Keratinocyte (primary cell): ENCODE results near the gene ADGRA1. TPM values are rescaled to one million over a fixed set of nuclear protein-coding genes. Genes with fewer than 3 reads are reported as not detected.

ENCODE experiments used
- DNase-seq: peaks from one replicate; pipeline ENCODE4 v3.0.0-alpha.2; 2011; ENCODE audit warnings: low read depth, missing footprints, low spot score
- FAIRE-seq: peaks from 2 replicates; lab custom pipeline; 2011; peaks lifted over from hg19 to GRCh38; lab: Jason Lieb, UNC
- H2AFZ ChIP-seq: 2 replicates; pipeline ENCODE4 v1.6.0; 2012; ENCODE audit warnings: low read length, control low read depth, inconsistent platforms; ENCODE audit not compliant: control insufficient read depth
- H3K27ac ChIP-seq: 2 replicates; pipeline ENCODE4 v1.5.1; 2011; ENCODE audit warnings: low read length; ENCODE audit not compliant: control insufficient read depth, insufficient read depth
- H3K27me3 ChIP-seq: 3 replicates; pipeline ENCODE4 v1.6.0; 2011; ENCODE audit warnings: low read length; ENCODE audit not compliant: control insufficient read depth, insufficient read depth; ENCODE audit errors: extremely low read depth
- H3K36me3 ChIP-seq, 2 experiments: 2 replicates in 1 of 2; 3 replicates in 1 of 2; pipeline ENCODE4 v1.5.1; 2011; ENCODE audit warnings: low read length in 2 of 2, mild to moderate bottlenecking in 1 of 2; ENCODE audit not compliant: control insufficient read depth in 2 of 2, insufficient read depth in 2 of 2; ENCODE audit errors: extremely low read depth in 1 of 2
- H3K4me1 ChIP-seq: 3 replicates; pipeline ENCODE4 v1.5.1; 2011; ENCODE audit warnings: low read length; ENCODE audit not compliant: control insufficient read depth, insufficient read depth; ENCODE audit errors: extremely low read depth
- H3K4me2 ChIP-seq: 3 replicates; pipeline ENCODE4 v1.6.0; 2011; ENCODE audit warnings: low read depth, low read length; ENCODE audit not compliant: control insufficient read depth, insufficient read depth; ENCODE audit errors: extremely low read depth
- H3K4me3 ChIP-seq, 3 experiments: fragments of 200-600 bp in 1 of 3; sonication (generic) in 1 of 3; 2 replicates in 2 of 3; 3 replicates in 1 of 3; pipeline ENCODE4 v1.5.1; 2011 to 2016; ENCODE audit warnings: low read length in 3 of 3, mild to moderate bottlenecking in 3 of 3, control low read depth in 2 of 3, inconsistent platforms in 1 of 3, low read depth in 1 of 3, mixed read lengths in 1 of 3, mixed run types in 1 of 3, moderate library complexity in 1 of 3; ENCODE audit not compliant: control insufficient read depth in 2 of 3, insufficient read depth in 2 of 3; ENCODE audit errors: extremely low read depth in 1 of 3
- H3K79me2 ChIP-seq: 2 replicates; pipeline ENCODE4 v1.6.0; 2012; ENCODE audit warnings: low read length; ENCODE audit not compliant: control insufficient read depth, insufficient read depth
- H3K9ac ChIP-seq: 3 replicates; pipeline ENCODE4 v1.6.0; 2011; ENCODE audit warnings: low read length; ENCODE audit not compliant: control insufficient read depth, insufficient read depth; ENCODE audit errors: extremely low read depth
- H3K9me1 ChIP-seq: 3 replicates; pipeline ENCODE4 v1.6.0; 2011; ENCODE audit warnings: low read length; ENCODE audit not compliant: control insufficient read depth, insufficient read depth; ENCODE audit errors: extremely low read depth
- H3K9me3 ChIP-seq: 2 replicates; pipeline ENCODE4 v1.5.1; 2012; ENCODE audit warnings: low read depth, low read length; ENCODE audit not compliant: control insufficient read depth
- H4K20me1 ChIP-seq: 3 replicates; pipeline ENCODE4 v1.6.0; 2011; ENCODE audit warnings: low read length; ENCODE audit not compliant: control insufficient read depth, insufficient read depth; ENCODE audit errors: extremely low read depth
- CTCF ChIP-seq, 3 experiments: IDR thresholded peaks in 1 of 3; conservative IDR thresholded peaks in 1 of 3; optimal IDR thresholded peaks in 1 of 3; 2 replicates in 2 of 3; 3 replicates in 1 of 3; pipeline versions ENCODE3 to v1.5.1; 2011; ENCODE audit warnings: low read length in 3 of 3, mild to moderate bottlenecking in 3 of 3, moderate library complexity in 2 of 3, control low read depth in 1 of 3, inconsistent platforms in 1 of 3; ENCODE audit not compliant: insufficient read depth in 2 of 3; ENCODE audit errors: extremely low read depth in 1 of 3
- EZH2 ChIP-seq: IDR thresholded peaks from one replicate; pipeline ENCODE4 v1.6.1; 2012; ENCODE audit warnings: inconsistent platforms, mild to moderate bottlenecking, low read length, moderate library complexity
- dilution Hi-C: fragments of 300-500 bp; cut with MboI; formaldehyde crosslinking; loops from one replicate; pipeline ENCODE4 v1.7.0; 2020; ENCODE audit warnings: low sequenced_read_pairs; ENCODE audit not compliant: extremely low pct_ligation_motif_present
- polyA plus RNA-seq, 5 experiments: library from polyadenylated mRNA; depleted of rRNA in 3 of 5; stranded (reverse) in 3 of 5; stranded (forward) in 1 of 5; unstranded in 1 of 5; fragments of >200 nt; gene quantifications; 1 replicate in 1 of 5; 2 replicates in 3 of 5; 3 replicates in 1 of 5; pipeline versions ENCODE4 v1.2.1 to v1.2.3, GENCODE V29; 2011 to 2012; ENCODE audit warnings: missing spikeins in 2 of 5, low read depth in 1 of 5, low replicate concordance in 1 of 5

The ADGRA1 gene
- polyA plus RNA-seq, 1 donor (not counting 4 experiments of a cell fraction or from before 2014, with no cell fraction given): not detected

GRCh38 chr10:133055470-133055869 is 32.3 kb upstream of the ADGRA1 start:
- H3K4me3 ChIP-seq: no peak overlapping the region
- no peaks in the 10 kb centered on the region for H4K20me1 ChIP-seq
- TF ChIP-seq CTCF (optimal IDR thresholded peaks at IDR 0.05 in 1 of 3, IDR thresholded peaks at IDR 0.05 in 1 of 3, conservative IDR thresholded peaks at IDR 0.05 in 1 of 3; ENCODE audit: extremely low read depth in 1 of 3, insufficient read depth in 2 of 3, low read length in 3 of 3): no peak
- no peak for TF ChIP-seq EZH2
- H3K36me3 ChIP-seq: no peaks in the 10 kb centered on the region
- DNase-seq (no peak), FAIRE-seq (no peak)
- H3K4me1 ChIP-seq: no peaks in the 10 kb centered on the region
- peaks cover 4% of the 10 kb centered on the region for H3K9me3 ChIP-seq
- no peaks in the 10 kb centered on the region for H3K27me3 ChIP-seq
- no peak overlapping the region for H3K9ac ChIP-seq
- dilution Hi-C loops: no loop called here
- H3K9me1 ChIP-seq: no peaks in the 10 kb centered on the region
- H2AFZ ChIP-seq: no peak overlapping the region
- H3K27ac ChIP-seq: no peak overlapping the region
- H3K79me2 ChIP-seq: no peaks in the 10 kb centered on the region
- no peak overlapping the region for H3K4me2 ChIP-seq

- Histone ChIP-seq H3K9ac (no peak overlapping the region), H3K4me2 (no peak overlapping the region), H3K27me3 (no peaks in the 10 kb centered on the region), H3K36me3 (no peaks in the 10 kb centered on the region), H3K4me3 (no peak overlapping the region), H3K4me1 (no peaks in the 10 kb centered on the region), H3K27ac (no peak overlapping the region), H4K20me1 (no peaks in the 10 kb centered on the region), H3K9me3 (peaks cover 4% of the 10 kb centered on the region), H3K9me1 (no peaks in the 10 kb centered on the region), H3K79me2 (no peaks in the 10 kb centered on the region), H2AFZ (no peak overlapping the region)
- FAIRE-seq (no peak), DNase-seq (no peak)
- dilution Hi-C loops: no loop called here
- TF ChIP-seq EZH2: no peak
Observed at GRCh38 chr10:133056001-133056400, 31.7 kb upstream of the ADGRA1 start.

- Histone ChIP-seq H3K27ac (no peak overlapping the region), H3K4me3 (no peak overlapping the region), H4K20me1 (no peaks in the 10 kb centered on the region), H3K27me3 (no peaks in the 10 kb centered on the region), H3K9ac (no peak overlapping the region), H3K4me1 (no peaks in the 10 kb centered on the region), H3K4me2 (no peak overlapping the region), H3K79me2 (no peaks in the 10 kb centered on the region), H3K9me1 (no peaks in the 10 kb centered on the region), H2AFZ (no peak overlapping the region), H3K36me3 (no peaks in the 10 kb centered on the region), H3K9me3 (peaks cover 6% of the 10 kb centered on the region)
- no peak for FAIRE-seq
- dilution Hi-C loops: no loop called here
- DNase-seq: no peak
- TF ChIP-seq CTCF (optimal IDR thresholded peaks at IDR 0.05 in 1 of 3, IDR thresholded peaks at IDR 0.05 in 1 of 3, conservative IDR thresholded peaks at IDR 0.05 in 1 of 3; ENCODE audit: extremely low read depth in 1 of 3, insufficient read depth in 2 of 3, low read length in 3 of 3) (no peak), EZH2 (no peak)
Observed at GRCh38 chr10:133056651-133057178, 31.0 kb upstream of the ADGRA1 start.
